Epithelial cell of prostate (primary cell): ENCODE data around the gene JMJD1C.

Experiments used
- DNase-seq: peaks from one replicate; pipeline ENCODE4 v3.0.0-alpha.2; 2011; ENCODE audit warnings: low read depth, low spot score
- H3K27ac ChIP-seq: fragments of 450-650 bp; 2 replicates; pipeline ENCODE4 v1.5.1; 2017; ENCODE audit warnings: mild to moderate bottlenecking

JMJD1C gene

GRCh38 chr10:63439607-63440006 lies 26.2 kb downstream of the JMJD1C start:
- no peak overlapping the region for H3K27ac ChIP-seq
- DNase-seq = no peak

GRCh38 chr10:63438506-63439498 lies 27.0 kb downstream of the JMJD1C start:
- no peak for DNase-seq
- no peak overlapping the region for H3K27ac ChIP-seq

GRCh38 chr10:63437116-63437949 lies 28.4 kb downstream of the JMJD1C start:
- DNase-seq = no peak
- H3K27ac ChIP-seq = peak overlapping the region; percentile 19

GRCh38 chr10:63436225-63436624 lies 29.6 kb downstream of the JMJD1C start:
- no peak for DNase-seq
- H3K27ac ChIP-seq = no peak overlapping the region

GRCh38 chr10:63434866-63435854 lies 30.6 kb downstream of the JMJD1C start:
- peak overlapping the region; percentile 62 for H3K27ac ChIP-seq
- no peak for DNase-seq

GRCh38 chr10:63431962-63432797 lies 33.6 kb downstream of the JMJD1C start:
- peak overlapping the region; percentile 62 for H3K27ac ChIP-seq
- DNase-seq = no peak

GRCh38 chr10:63430999-63431356 lies 34.8 kb downstream of the JMJD1C start:
- peak overlapping the region; percentile 62 for H3K27ac ChIP-seq
- no peak for DNase-seq

- DNase-seq = peak; percentile 58
- H3K27ac ChIP-seq = peak overlapping the region; percentile 62
Observed at GRCh38 chr10:63430091-63430998, 35.4 kb downstream of the JMJD1C start.

- peak overlapping the region; percentile 62 for H3K27ac ChIP-seq
- DNase-seq = no peak
Observed at GRCh38 chr10:63429281-63429680, 36.5 kb downstream of the JMJD1C start.

- DNase-seq = no peak
Observed at GRCh38 chr10:63427013-63427412, 38.8 kb downstream of the JMJD1C start.

GRCh38 chr10:63425512-63425911 lies 40.3 kb downstream of the JMJD1C start:
- no peak overlapping the region for H3K27ac ChIP-seq
- no peak for DNase-seq

More at GRCh38 chr10:63427013-63427412, 38.8 kb downstream of the JMJD1C start:
- H3K27ac ChIP-seq = no peak overlapping the region

- DNase-seq = no peak
- H3K27ac ChIP-seq = no peak overlapping the region
Observed at GRCh38 chr10:63424576-63424975, 41.2 kb downstream of the JMJD1C start.

GRCh38 chr10:63423494-63423893 lies 42.3 kb downstream of the JMJD1C start:
- no peak overlapping the region for H3K27ac ChIP-seq
- no peak for DNase-seq

GRCh38 chr10:63421591-63421990 lies 44.2 kb downstream of the JMJD1C start:
- no peak overlapping the region for H3K27ac ChIP-seq
- no peak for DNase-seq

- DNase-seq = no peak
- no peak overlapping the region for H3K27ac ChIP-seq
Observed at GRCh38 chr10:63416376-63416775, 49.4 kb downstream of the JMJD1C start.

- no peak for DNase-seq
- no peak overlapping the region for H3K27ac ChIP-seq
Observed at GRCh38 chr10:63415640-63416244, 50.0 kb downstream of the JMJD1C start.

GRCh38 chr10:63414481-63415260 lies 51.1 kb downstream of the JMJD1C start:
- no peak for DNase-seq
- H3K27ac ChIP-seq = no peak overlapping the region
